ENCODE results near the gene HRH4.

Gene HRH4

DNA sequence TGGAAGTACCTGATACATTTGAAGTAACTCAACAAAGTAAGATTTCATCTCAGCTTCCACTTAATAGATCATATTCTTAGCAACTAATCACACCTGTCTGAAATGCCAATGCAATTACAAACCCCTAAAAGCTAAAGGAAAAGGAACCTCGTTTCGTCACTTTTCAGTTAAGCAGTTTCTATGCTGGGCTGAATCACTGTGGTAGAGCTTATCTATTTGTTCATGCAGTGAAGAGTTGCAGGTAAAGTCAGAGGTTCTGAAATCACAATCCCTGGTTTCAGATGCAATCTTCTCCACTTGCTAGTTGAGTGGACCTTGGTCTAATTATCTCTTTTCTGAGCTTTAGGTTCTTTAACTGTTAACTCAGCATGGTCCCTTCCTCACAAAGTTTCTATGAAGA, 6.3 kb downstream of the HRH4 start:
- no peak for DNase-seq (ENCODE audit: low read depth)

DNA sequence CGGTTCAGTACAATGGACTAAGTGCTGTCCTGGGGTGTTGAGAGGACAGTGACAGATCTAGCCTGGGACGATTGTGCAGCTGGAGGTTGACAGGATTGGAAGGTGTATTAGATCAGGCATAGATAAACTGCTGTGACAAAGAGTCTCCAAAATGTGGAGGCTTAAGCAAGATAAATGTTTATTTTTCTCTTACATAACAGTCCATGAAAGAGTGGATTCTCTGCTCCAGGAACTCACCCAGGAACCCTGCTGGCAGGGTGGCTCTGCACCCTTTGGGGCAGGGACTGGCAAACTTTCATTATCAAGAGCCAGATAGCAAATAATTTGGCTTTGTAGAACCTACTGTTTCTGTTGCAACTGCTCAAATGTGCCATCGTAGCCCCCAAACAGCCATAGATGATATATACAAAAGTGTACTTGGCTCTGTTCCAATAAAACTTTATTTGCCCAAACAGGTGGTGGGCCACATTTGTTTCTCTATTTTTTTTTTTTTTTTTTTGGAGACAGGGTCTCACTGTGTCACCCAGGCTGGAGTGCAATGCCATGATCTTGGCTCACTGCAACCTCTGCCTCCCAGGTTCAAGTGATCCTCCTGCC, 9.7 kb downstream of the HRH4 start:
- no peak for DNase-seq (ENCODE audit: low read depth)

- no peak for DNase-seq (ENCODE audit: low read depth)
Observed at GRCh38 chr18:24470805-24471204, 10.4 kb downstream of the HRH4 start.

DNA sequence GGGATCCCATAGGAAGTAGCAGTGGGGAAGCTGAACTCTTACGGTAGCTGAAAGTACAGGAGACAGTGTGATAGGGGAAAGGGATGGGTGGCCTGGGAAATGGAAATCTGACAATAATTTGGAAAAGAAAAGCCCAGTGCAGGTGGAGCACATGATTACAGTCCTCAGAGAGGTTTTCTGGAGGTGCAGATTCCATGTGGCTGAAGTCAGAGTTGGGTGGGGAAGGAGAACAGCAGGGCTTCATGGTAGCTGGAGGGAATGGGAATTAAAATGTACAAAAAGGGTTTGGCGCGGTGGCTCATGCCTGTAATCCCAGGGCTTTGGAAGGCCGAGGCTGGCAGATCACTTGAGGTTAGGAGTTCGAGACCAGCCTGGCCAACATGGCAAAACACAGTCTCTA, 12.2 kb downstream of the HRH4 start:
- DNase-seq (ENCODE audit: low read depth) = no peak

GRCh38 chr18:24474406-24474805, 14.0 kb downstream of the HRH4 start:
- no peak for DNase-seq (ENCODE audit: low read depth)

DNA sequence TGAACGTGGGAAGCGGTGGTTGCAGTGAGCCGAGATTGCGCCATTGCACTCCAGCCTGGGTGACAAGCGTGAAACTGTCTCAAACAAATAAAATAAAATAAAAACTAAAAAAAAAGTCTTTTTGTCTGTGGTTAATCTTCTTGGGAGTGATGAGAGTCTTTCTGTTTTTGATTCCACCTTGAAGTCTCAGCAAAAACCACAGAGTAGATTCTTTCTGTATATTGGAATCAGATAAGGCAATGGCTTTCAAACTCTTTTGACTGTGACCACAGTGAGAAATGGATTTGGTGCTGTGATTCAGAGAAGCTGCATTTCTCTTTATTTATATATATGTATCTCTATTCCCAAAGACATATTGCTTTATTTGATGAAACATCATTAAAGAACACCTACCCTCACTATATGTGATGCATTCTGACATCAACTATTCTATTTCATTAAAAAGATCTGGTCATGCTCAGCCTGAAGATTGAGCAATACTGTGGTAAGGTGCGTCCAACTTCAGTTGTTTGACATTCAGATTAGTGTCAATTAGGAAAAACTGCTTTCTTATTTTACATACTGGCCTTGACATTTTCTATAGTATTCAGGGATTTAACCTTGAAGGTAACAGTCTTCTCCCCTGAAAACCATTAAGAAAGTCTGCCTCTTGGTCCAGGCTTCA, 15.6 kb downstream of the HRH4 start:
- DNase-seq (ENCODE audit: low read depth) = no peak

GRCh38 chr18:24479371-24479770, 18.9 kb downstream of the HRH4 start:
- no peak for DNase-seq (ENCODE audit: low read depth)

DNA sequence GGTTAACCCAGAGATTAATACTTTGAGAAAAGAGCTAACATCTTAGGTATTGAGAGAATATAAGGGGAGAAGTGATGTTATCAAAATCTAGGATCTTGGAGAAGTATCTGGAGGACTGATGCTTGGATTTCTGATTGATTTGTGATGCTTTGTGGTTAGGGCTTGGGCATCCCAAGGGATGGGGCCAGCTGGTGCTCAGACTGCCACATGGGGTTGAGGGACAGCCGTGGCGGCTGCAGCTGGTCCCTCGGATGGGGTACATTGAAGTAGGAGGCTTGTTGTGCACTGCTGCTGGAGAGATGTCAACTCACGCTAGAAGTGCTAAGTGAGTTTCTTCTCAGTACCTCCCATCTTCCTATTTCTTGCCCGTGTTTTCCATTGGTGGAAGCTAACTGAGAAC, 22.4 kb downstream of the HRH4 start:
- no peak for DNase-seq (ENCODE audit: low read depth)

DNA sequence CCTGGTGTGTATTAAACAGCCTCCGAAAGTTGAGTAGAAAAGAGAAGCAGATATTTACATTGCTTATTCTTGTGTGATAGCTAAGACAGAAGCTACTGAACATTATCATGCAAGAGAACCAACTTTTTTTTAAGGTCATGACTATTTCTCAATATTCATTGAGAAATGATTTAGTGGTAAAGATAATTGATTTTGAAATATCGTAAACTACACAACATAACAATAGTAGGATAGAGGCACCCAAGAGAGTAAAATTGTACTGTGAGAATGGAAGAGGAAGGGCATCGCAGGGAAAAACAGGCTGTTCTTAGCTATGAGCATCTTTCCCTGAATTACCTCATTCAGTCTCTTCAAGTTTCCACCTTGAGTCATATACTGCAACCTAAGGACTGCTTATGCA, 25.2 kb downstream of the HRH4 start:
- no peak for DNase-seq (ENCODE audit: low read depth)

DNA sequence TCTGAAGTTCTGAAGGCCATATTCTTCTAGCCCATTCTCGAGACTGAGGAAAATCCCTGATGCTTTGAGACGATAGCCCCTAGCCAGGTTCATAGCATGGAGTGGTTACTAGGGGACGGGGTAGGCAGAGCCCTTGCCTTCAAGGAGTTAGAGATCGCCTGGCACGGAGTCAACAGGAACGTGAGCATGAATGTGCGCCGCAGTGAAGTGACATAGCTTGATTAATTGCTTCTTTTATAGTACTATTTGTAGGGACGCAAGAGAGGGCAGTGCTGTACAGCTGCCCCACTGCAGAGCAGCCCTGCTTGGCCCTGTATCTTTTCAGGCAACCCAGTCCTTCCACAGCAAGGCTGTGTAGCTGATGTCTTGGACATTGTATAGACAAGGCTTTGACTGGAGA, 26.2 kb downstream of the HRH4 start:
- DNase-seq (ENCODE audit: low read depth) = no peak

DNA sequence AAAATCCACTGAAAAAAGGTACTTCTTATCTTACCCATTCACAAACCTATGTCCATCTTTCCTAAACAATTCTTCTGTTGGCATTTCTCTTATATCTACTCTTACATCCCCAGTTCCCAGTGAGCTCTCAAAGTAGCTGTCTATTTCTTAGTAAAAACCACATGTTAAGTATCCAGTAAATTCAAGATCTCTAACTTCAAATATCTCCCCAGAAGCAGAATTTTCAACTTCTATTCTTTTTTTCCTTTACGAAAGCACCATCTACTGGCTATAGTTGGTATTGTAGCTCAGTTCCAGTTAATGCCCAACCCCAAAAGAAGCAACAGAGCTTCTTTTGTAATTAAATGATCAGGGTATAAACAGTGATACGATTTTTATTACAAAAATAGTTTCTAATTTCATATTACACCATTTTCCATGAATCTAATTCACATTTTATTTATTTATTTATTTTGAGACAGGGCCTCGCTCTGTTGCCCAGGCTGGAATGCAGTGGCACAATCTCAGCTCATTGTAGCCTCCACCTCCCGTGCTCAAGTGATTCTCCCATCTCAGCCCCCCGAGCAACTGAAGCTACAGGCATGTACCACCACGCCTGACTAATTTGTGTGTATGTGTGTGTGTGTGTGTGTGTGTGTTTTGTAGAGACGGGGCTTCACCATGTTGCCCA, 28.5 kb downstream of the HRH4 start:
- no peak for DNase-seq (ENCODE audit: low read depth)

GRCh38 chr18:24490539-24490938, 30.1 kb downstream of the HRH4 start:
- no peak for DNase-seq (ENCODE audit: low read depth)

- no peak for DNase-seq (ENCODE audit: low read depth)
Observed at GRCh38 chr18:24491927-24492834, 31.7 kb downstream of the HRH4 start.

DNA sequence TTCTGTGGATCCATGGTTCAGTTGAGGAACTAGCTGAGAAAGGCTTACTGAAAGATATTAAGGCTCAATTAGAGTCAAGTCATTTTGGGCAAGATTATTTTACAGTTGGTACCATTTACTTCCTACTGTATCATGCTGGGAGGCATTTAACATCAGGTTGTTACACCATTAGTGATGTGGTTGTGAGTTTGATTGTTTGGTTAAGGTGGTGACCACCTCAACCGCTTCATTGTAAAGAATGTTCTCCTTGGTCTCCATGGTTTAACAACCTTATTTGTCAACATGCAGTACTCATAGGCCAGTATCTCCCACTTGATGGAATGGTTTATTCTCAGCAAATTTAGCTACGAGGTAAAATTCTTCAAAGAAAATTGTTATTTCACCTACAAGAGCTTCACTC, 34.1 kb downstream of the HRH4 start:
- no peak for DNase-seq (ENCODE audit: low read depth)

DNA sequence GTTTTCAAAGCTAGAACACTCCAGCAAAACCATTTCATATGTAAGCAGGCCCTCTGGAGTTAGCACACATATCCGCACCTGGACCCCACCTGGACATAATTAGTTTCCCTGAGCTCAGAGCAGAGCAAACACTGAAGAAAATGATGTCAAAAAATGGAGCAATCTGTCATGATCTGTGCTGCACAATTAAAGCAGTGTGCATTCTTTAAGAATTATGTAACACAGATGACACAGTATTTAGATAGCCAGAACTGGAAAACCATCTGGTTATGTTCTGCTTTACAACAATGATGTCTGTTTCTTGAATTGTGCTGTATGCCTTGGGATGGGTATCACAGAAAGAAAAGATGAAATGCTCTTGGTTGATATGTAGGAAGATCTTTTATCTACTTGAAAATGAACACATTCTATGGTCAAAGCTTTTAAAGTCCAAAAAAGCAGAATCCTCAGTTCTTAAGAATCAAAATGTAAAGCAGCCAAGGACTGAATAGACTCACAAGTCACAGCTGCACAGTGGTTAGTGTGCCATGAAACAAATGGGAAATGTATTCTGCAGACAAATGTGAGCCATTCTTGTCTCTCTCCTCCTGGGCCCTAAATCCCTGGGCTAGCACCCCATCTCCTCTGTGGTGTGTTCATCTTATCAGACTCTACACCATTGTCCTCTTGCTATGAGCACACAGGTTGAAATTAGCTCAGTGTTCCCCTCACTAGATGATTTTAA, 36.8 kb downstream of the HRH4 start:
- DNase-seq (ENCODE audit: low read depth) = peak; percentile 19

GRCh38 chr18:24499814-24500213, 39.4 kb downstream of the HRH4 start:
- DNase-seq (ENCODE audit: low read depth) = no peak

GRCh38 chr18:24500217-24500616, 39.8 kb downstream of the HRH4 start:
- no peak for DNase-seq (ENCODE audit: low read depth)

GRCh38 chr18:24500766-24501165, 40.3 kb downstream of the HRH4 start:
- DNase-seq (ENCODE audit: low read depth) = no peak

- no peak for DNase-seq (ENCODE audit: low read depth)
Observed at GRCh38 chr18:24502667-24503523, 42.5 kb downstream of the HRH4 start.

- DNase-seq (ENCODE audit: low read depth) = no peak
Observed at GRCh38 chr18:24504401-24504800, 44.0 kb downstream of the HRH4 start.

GRCh38 chr18:24506175-24506574, 45.7 kb downstream of the HRH4 start:
- no peak for DNase-seq (ENCODE audit: low read depth)

All from stromal cell of bone marrow (primary cell).